K562 (cell line): ENCODE results near the gene SEC14L3. TPM values are rescaled to one million over a fixed set of nuclear protein-coding genes. Genes with fewer than 3 reads are reported as not detected.
A peak's percentile ranks its signal among the peaks of the same experiment; 100 is the strongest.

Experiments
- ATAC-seq: fragments of 200-7000 bp; cut with Tn5 transposase; 3 replicates; pipeline ENCODE4 v1.9.1; 2020; ENCODE audit warnings: moderate library complexity
- BruUV-seq: library from RNA; stranded (reverse); fragments of 400-500 nt; replicated peaks from 2 replicates; lab custom pipeline; 2021; lab: Mats Ljungman, UMichigan
- CTCF ChIA-PET: fragments of 300-600 bp; formaldehyde crosslinking; extraction: SDS; loops from one replicate; lab custom pipeline; 2021; ENCODE audit warnings: low intra/inter-chr PET ratio; lab: Yijun Ruan, JAX
- POLR2A ChIA-PET: fragments of 300-600, 350-650 bp; sonication (Branson Sonifier 250); formaldehyde crosslinking; extraction: SDS; loops from one replicate; lab custom pipeline; 2021; ENCODE audit warnings: antibody characterized with exemption, inconsistent platforms; lab: Yijun Ruan, JAX
- DNase-seq, 4 experiments: peaks; one replicate each; pipeline versions ENCODE4 v3.0.0 to v3.0.0-alpha.2; 2011 to 2018; ENCODE audit warnings: low spot score in 3 of 4, mixed read lengths in 3 of 4; ENCODE audit errors: extremely low read depth in 1 of 4
- FAIRE-seq: peaks from 2 replicates; lab custom pipeline; 2011; peaks lifted over from hg19 to GRCh38; lab: Jason Lieb, UNC
- H2AFZ ChIP-seq: 2 replicates; pipeline ENCODE4 v1.6.0; 2011; ENCODE audit warnings: low read depth, low read length, control low read depth, inconsistent platforms
- H3K27ac ChIP-seq: fragments of 200-600 bp; 3 replicates; pipeline ENCODE4 v1.8.0; 2011; ENCODE audit warnings: low read depth, mild to moderate bottlenecking, control low read depth, inconsistent platforms, low read length, moderate library complexity, mixed read lengths; ENCODE audit errors: extremely low read depth
- H3K27me3 ChIP-seq, 2 experiments: fragments of 300-600 bp in 1 of 2; 2 replicates in 1 of 2; 3 replicates in 1 of 2; pipeline versions ENCODE4 v1.6.0 to v1.8.0; 2011; ENCODE audit warnings: inconsistent platforms in 2 of 2, low read length in 2 of 2, mild to moderate bottlenecking in 1 of 2, mixed read lengths in 1 of 2, moderate library complexity in 1 of 2; ENCODE audit not compliant: control insufficient read depth in 2 of 2, insufficient read depth in 2 of 2
- H3K36me3 ChIP-seq: fragments of 300-600 bp; 3 replicates; pipeline ENCODE4 v1.8.0; 2011; ENCODE audit warnings: mild to moderate bottlenecking, low read length, inconsistent platforms; ENCODE audit not compliant: control insufficient read depth, insufficient read depth
- H3K4me1 ChIP-seq, 2 experiments: fragments of 200-600 bp in 1 of 2; replicated peaks in 1 of 2; 2 replicates in 1 of 2; 3 replicates in 1 of 2; pipeline versions ENCODE4 v1.5.1 to v1.8.0; 2011; ENCODE audit warnings: inconsistent platforms in 2 of 2, low read length in 2 of 2, mild to moderate bottlenecking in 1 of 2, mixed read lengths in 1 of 2, moderate library complexity in 1 of 2; ENCODE audit not compliant: control insufficient read depth in 2 of 2, insufficient read depth in 2 of 2
- H3K4me2 ChIP-seq: 2 replicates; pipeline ENCODE4 v1.6.1; 2011; ENCODE audit warnings: low read length, control low read depth, inconsistent platforms, mixed read lengths; ENCODE audit not compliant: insufficient read depth
- H3K4me3 ChIP-seq: fragments of 200-600 bp; sonication (generic), shearing (Covaris generic); 2 replicates; pipeline ENCODE4 v1.5.1; 2016; ENCODE audit warnings: control low read depth, inconsistent platforms
- H3K79me2 ChIP-seq: fragments of 200-600 bp; 3 replicates; pipeline ENCODE4 v1.8.0; 2011; ENCODE audit warnings: low read length, inconsistent platforms; ENCODE audit not compliant: control insufficient read depth, insufficient read depth
- H3K9ac ChIP-seq, 2 experiments: 2 replicates each; pipeline versions ENCODE4 v1.6.0 to v1.6.1; 2011; ENCODE audit warnings: low read depth in 2 of 2, low read length in 2 of 2, control low read depth in 1 of 2, inconsistent platforms in 1 of 2, mild to moderate bottlenecking in 1 of 2, mixed read lengths in 1 of 2; ENCODE audit not compliant: insufficient read depth in 1 of 2
- H3K9me1 ChIP-seq: one replicate; pipeline ENCODE4 v1.6.0; 2011; ENCODE audit warnings: inconsistent platforms, mild to moderate bottlenecking, low read length, moderate library complexity; ENCODE audit not compliant: control insufficient read depth, insufficient read depth
- H3K9me3 ChIP-seq: replicated peaks from 2 replicates; pipeline ENCODE4 v1.5.1; 2011; ENCODE audit warnings: low read depth, low read length, inconsistent platforms; ENCODE audit not compliant: control insufficient read depth, insufficient read depth
- H4K20me1 ChIP-seq: replicated peaks from 2 replicates; pipeline ENCODE4 v1.6.1; 2011; ENCODE audit warnings: low read length, inconsistent platforms, mixed read lengths; ENCODE audit not compliant: control insufficient read depth, insufficient read depth
- BRD4 ChIP-seq: fragments of 200-600 bp; sonication (generic); IDR thresholded peaks from 2 replicates; pipeline ENCODE4 v1.6.1; 2017; ENCODE audit warnings: inconsistent platforms
- DLX4 ChIP-seq: fragments of 250-450 bp; sonication (Bioruptor Pico); IDR thresholded peaks from 2 replicates; pipeline ENCODE4 v1.6.1; 2021; ENCODE audit warnings: mild to moderate bottlenecking
- E2F5 ChIP-seq: sonication (generic); formaldehyde crosslinking; IDR thresholded peaks from 2 replicates; pipeline ENCODE4 v1.8.0; 2022; ENCODE audit warnings: mild to moderate bottlenecking, missing genetic modification reagents
- KDM1A ChIP-seq, 2 experiments: fragments of 450-650 bp; IDR thresholded peaks; 2 replicates each; pipeline ENCODE4 v1.6.1; 2016; ENCODE audit warnings: mild to moderate bottlenecking in 2 of 2
- MBD2 ChIP-seq: sonication (generic); IDR thresholded peaks from 2 replicates; pipeline ENCODE4 v1.6.1; 2016; ENCODE audit warnings: low read depth, borderline replicate concordance
- PCBP2 ChIP-seq: fragments of 200-400 bp; formaldehyde crosslinking; IDR thresholded peaks from 2 replicates; pipeline ENCODE4 v1.6.1; 2018; ENCODE audit warnings: low read length, low read depth, mild to moderate bottlenecking, moderate library complexity; ENCODE audit not compliant: poor library complexity, severe bottlenecking
- SMARCA5 ChIP-seq: fragments of 450-650 bp; IDR thresholded peaks from 2 replicates; pipeline ENCODE4 v1.6.1; 2016
- ZNF121 ChIP-seq: sonication (generic); formaldehyde crosslinking; conservative IDR thresholded peaks from 2 replicates; pipeline ENCODE4 v1.8.0; 2022; ENCODE audit warnings: missing genetic modification reagents
- WGBS: fragments of 100-300 bp; shearing (Covaris generic); methylation state at CpG from one replicate; pipeline ENCODE4 v1.1.6; 2016; ENCODE audit warnings: low coverage, mixed read lengths; ENCODE audit not compliant: insufficient coverage; ENCODE audit errors: missing lambda C conversion rate; 5-methylcytosine and 5-hydroxymethylcytosine counted together
- in situ Hi-C: fragments of 300-500 bp; cut with MboI; formaldehyde crosslinking; loops from 4 replicates; pipeline ENCODE4 v1.15.0; 2018; ENCODE audit warnings: inconsistent platforms, mixed read lengths
- intact Hi-C: fragments of 100-400 bp; cut with micrococcal nuclease; formaldehyde crosslinking; loops from 2 replicates; pipeline ENCODE4 v1.14.2; 2022
- polyA plus RNA-seq, 8 experiments: library from polyadenylated mRNA; depleted of rRNA in 4 of 8; stranded (reverse) in 5 of 8; unstranded in 3 of 8; fragments of >200 nt; fragmentation: Nextera tagmentation in 2 of 8; fragmentation: Illumina TruSeq in 1 of 8; extraction: Ambion mirVana in 2 of 8; extraction: Trizol in 1 of 8; gene quantifications; 2 replicates each; pipeline versions ENCODE4 v1.2.1 to v1.2.3, GENCODE V29; 2011 to 2014; ENCODE audit warnings: inconsistent platforms in 1 of 8, missing spikeins in 1 of 8
- total RNA-seq, 7 experiments: library from RNA; depleted of rRNA in 6 of 7; stranded (reverse); fragments of >200 nt in 6 of 7; fragmentation: Illumina TruSeq in 2 of 7; extraction: Trizol in 2 of 7; gene quantifications; 2 replicates each; pipeline versions ENCODE4 v1.2.1 to v1.2.3, GENCODE V29; 2011 to 2021; ENCODE audit warnings: low replicate concordance in 1 of 7
- TF ChIP-seq, protein P1 (sequence below), 2 experiments: fragments of 200-800 bp in 1 of 2; sonication (Bioruptor generic) in 1 of 2; sonication (generic) in 1 of 2; formaldehyde crosslinking in 1 of 2; IDR thresholded peaks in 1 of 2; conservative IDR thresholded peaks in 1 of 2; 2 replicates each; pipeline versions ENCODE4 v1.5.0 to v1.6.1; 2016 to 2020; ENCODE audit warnings: missing compliant biosample characterization in 1 of 2, missing genetic modification characterization in 1 of 2, missing genetic modification reagents in 1 of 2
- TF ChIP-seq, protein P2 (sequence below): fragments of 250-450 bp; sonication (Bioruptor Pico); IDR thresholded peaks from 2 replicates; pipeline ENCODE4 v1.5.0; 2021; ENCODE audit warnings: mild to moderate bottlenecking, moderate library complexity
- TF ChIP-seq, protein P3 (sequence below): sonication (generic); formaldehyde crosslinking; IDR thresholded peaks from 2 replicates; pipeline ENCODE4 v1.8.1; 2022; ENCODE audit warnings: missing genetic modification reagents

SEC14L3 gene
- total and polyA plus RNA-seq, 9 of the 15 experiments (the other 6 are each of a cell fraction or from before 2014, with no cell fraction given), result not detected

- TF ChIP-seq, protein P1, sequence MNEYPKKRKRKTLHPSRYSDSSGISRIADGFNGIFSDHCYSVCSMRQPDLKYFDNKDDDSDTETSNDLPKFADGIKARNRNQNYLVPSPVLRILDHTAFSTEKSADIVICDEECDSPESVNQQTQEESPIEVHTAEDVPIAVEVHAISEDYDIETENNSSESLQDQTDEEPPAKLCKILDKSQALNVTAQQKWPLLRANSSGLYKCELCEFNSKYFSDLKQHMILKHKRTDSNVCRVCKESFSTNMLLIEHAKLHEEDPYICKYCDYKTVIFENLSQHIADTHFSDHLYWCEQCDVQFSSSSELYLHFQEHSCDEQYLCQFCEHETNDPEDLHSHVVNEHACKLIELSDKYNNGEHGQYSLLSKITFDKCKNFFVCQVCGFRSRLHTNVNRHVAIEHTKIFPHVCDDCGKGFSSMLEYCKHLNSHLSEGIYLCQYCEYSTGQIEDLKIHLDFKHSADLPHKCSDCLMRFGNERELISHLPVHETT (CRISPR knock-in tag; conservative IDR thresholded peaks at IDR 0.05 in 1 of 2, IDR thresholded peaks at IDR 0.05 in 1 of 2), result peak in 1 of 2 experiments; percentile 9; a peak in 1 of 4 replicates
- TF ChIP-seq SMARCA5, result no peak
- no peak for TF ChIP-seq MBD2
- TF ChIP-seq PCBP2, result no peak
- TF ChIP-seq, all 486 proteins: peak for 53
Observed at GRCh38 chr22:30425616-30426387, 46.0 kb downstream of the SEC14L3 start, which contains the start of gene MTFP1 (continued).

- Histone ChIP-seq H3K36me3 (peaks cover 27% of the 10 kb centered on the region; the same call in 2 of the 3 replicates), H3K27ac (peak overlapping the region; percentile 83), H3K27me3 (no peaks in the 10 kb centered on the region), H3K9me3 (no peaks in the 10 kb centered on the region; the same call in 1 of the 2 replicates), H3K9ac (peak overlapping the region; percentile 88 to 91), H3K4me3 (peak overlapping the region; percentile 59), H3K79me2 (peaks cover 61% of the 10 kb centered on the region), H3K9me1 (no peaks in the 10 kb centered on the region), H3K4me2 (peak overlapping the region; percentile 94), H2AFZ (peak overlapping the region; percentile 91), H4K20me1 (no peaks in the 10 kb centered on the region), H3K4me1 (peaks cover 43 to 47% of the 10 kb centered on the region in 2 experiments)
- BruUV-seq, result no TSS peak
- ChIA-PET CTCF (interaction anchor here (0.7 kb wide), 1 partner anchor 34 kb away, joined by 5 read pairs; no protein-coding TSS in a partner anchor), POLR2A (interaction anchor here (3.2 kb wide), 1 partner anchor 15 kb away, joined by 17 read pairs; no protein-coding TSS in a partner anchor)
- DNase-seq, result no peak
- no peak for ATAC-seq
- in situ Hi-C loops, result loop anchor here (5.0 kb wide), 1 partner anchor 33 kb away; no protein-coding TSS in a partner anchor
- intact Hi-C loops, result no loop called here
- FAIRE-seq, result no peak
- 0% methylated on average over 2 of the region's 9 CpGs for WGBS
- TF ChIP-seq ZNF121 (CRISPR knock-in tag), result peak; percentile 81
- 0 out of 2 replicates have a peak, but pooled peaks have one; percentile 30 for TF ChIP-seq BRD4
- no peak for TF ChIP-seq DLX4 (CRISPR knock-in tag)
- TF ChIP-seq, protein P2, sequence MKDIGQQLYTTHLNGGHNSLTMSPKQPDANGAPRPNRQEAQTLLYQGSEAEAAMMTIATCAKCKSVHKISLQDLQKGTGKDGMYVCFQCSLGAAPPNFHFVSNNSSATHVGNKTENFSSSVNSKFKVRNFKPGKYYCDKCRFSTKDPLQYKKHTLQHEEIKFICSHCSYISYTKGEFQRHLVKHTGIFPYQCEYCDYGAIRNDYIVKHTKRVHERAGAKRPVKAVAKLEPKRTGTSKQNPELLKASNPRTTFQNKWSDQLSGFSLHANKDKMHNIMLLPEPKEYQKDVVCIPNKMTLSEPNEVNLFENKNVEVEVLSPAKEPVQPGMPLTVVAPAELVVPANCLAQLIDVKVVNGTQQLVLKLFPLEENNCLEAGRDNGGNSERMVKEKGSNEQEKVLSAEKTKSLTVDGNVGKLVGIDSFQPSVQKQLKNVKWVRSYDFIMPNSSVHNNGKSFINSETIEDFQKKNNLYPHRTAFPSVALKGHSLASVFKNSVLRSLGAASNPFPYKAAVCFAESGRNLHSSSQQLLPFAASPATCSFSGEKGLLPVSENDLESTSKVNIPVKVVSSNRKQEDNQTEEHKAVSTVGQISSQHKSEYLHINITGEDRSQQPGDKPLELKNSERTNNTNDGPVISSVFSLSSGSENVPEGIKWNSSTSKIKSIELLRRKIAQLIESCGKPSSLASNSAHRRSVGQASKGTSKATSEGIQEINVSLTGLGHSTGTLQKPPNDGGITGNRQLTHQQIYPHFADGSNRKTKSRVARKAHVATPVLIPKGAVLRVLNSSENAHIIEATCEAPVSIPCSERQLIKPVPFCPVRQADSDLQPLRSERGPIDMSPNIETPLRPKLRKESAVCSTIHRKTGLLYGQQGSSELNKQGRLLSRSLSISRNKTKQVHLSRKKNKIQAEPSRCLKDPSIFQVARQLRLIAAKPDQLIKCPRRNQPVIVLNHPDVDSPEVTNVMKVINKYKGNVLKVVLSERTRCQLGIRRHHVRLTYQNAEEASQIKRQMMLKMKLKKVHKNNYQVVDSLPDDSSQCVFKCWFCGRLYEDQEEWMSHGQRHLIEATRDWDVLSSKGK (CRISPR knock-in tag), result no peak
- TF ChIP-seq, protein P3, sequence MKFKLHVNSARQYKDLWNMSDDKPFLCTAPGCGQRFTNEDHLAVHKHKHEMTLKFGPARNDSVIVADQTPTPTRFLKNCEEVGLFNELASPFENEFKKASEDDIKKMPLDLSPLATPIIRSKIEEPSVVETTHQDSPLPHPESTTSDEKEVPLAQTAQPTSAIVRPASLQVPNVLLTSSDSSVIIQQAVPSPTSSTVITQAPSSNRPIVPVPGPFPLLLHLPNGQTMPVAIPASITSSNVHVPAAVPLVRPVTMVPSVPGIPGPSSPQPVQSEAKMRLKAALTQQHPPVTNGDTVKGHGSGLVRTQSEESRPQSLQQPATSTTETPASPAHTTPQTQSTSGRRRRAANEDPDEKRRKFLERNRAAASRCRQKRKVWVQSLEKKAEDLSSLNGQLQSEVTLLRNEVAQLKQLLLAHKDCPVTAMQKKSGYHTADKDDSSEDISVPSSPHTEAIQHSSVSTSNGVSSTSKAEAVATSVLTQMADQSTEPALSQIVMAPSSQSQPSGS (CRISPR knock-in tag), result no peak
- TF ChIP-seq KDM1A (IDR thresholded peaks at IDR 0.05), result 0 out of 4 replicates have a peak, but pooled peaks of 1 of the 2 experiments have one; percentile 3
- no peak for TF ChIP-seq E2F5
Observed at GRCh38 chr22:30425327-30425615, 46.5 kb downstream of the SEC14L3 start.
